ENCODE results near the gene GALNS.

GALNS gene

GRCh38 chr16:88884569-88885271 lies 28.0 kb upstream of the GALNS start:
- ATAC-seq (ENCODE audit: low read depth) = no peak
- Histone ChIP-seq H3K27ac (ENCODE audit: poor library complexity, severe bottlenecking) (no peak overlapping the region), H3K4me3 (ENCODE audit: severe bottlenecking) (no peak overlapping the region), H3K27me3 (ENCODE audit: insufficient read depth, poor library complexity, severe bottlenecking) (peaks cover 9% of the 10 kb centered on the region), H3K36me3 (ENCODE audit: low read depth) (no peaks in the 10 kb centered on the region), H3K4me1 (ENCODE audit: insufficient read depth, poor library complexity, severe bottlenecking) (no peaks in the 10 kb centered on the region), H3K9me3 (ENCODE audit: severe bottlenecking) (no peaks in the 10 kb centered on the region)
- TF ChIP-seq CTCF (IDR thresholded peaks at IDR 0.05; ENCODE audit: poor library complexity, severe bottlenecking) = no peak
- no peak for DNase-seq (ENCODE audit: low spot score)

- H3K9me3 ChIP-seq (ENCODE audit: severe bottlenecking) = no peaks in the 10 kb centered on the region
- no peaks in the 10 kb centered on the region for H3K36me3 ChIP-seq (ENCODE audit: low read depth)
- ATAC-seq (ENCODE audit: low read depth) = no peak
- no peak for DNase-seq (ENCODE audit: low spot score)
- peaks cover 9% of the 10 kb centered on the region for H3K27me3 ChIP-seq (ENCODE audit: insufficient read depth, poor library complexity, severe bottlenecking)
- TF ChIP-seq CTCF (IDR thresholded peaks at IDR 0.05; ENCODE audit: poor library complexity, severe bottlenecking) = no peak
- H3K4me1 ChIP-seq (ENCODE audit: insufficient read depth, poor library complexity, severe bottlenecking) = peaks cover 2% of the 10 kb centered on the region
- H3K4me3 ChIP-seq (ENCODE audit: severe bottlenecking) = no peak overlapping the region
- no peak overlapping the region for H3K27ac ChIP-seq (ENCODE audit: poor library complexity, severe bottlenecking)
Observed at GRCh38 chr16:88883946-88884345, 27.2 kb upstream of the GALNS start.

GRCh38 chr16:88883117-88883895 lies 26.6 kb upstream of the GALNS start:
- peaks cover 9% of the 10 kb centered on the region for H3K27me3 ChIP-seq (ENCODE audit: insufficient read depth, poor library complexity, severe bottlenecking)
- no peak for TF ChIP-seq CTCF (IDR thresholded peaks at IDR 0.05; ENCODE audit: poor library complexity, severe bottlenecking)
- peaks cover 2% of the 10 kb centered on the region for H3K4me1 ChIP-seq (ENCODE audit: insufficient read depth, poor library complexity, severe bottlenecking)
- DNase-seq (ENCODE audit: low spot score) (no peak), ATAC-seq (ENCODE audit: low read depth) (no peak)
- no peak overlapping the region for H3K4me3 ChIP-seq (ENCODE audit: severe bottlenecking)
- H3K9me3 ChIP-seq (ENCODE audit: severe bottlenecking) = no peaks in the 10 kb centered on the region
- no peak overlapping the region for H3K27ac ChIP-seq (ENCODE audit: poor library complexity, severe bottlenecking)
- H3K36me3 ChIP-seq (ENCODE audit: low read depth) = no peaks in the 10 kb centered on the region

- Histone ChIP-seq H3K27ac (ENCODE audit: poor library complexity, severe bottlenecking) (no peak overlapping the region), H3K4me1 (ENCODE audit: insufficient read depth, poor library complexity, severe bottlenecking) (peaks cover 2% of the 10 kb centered on the region), H3K27me3 (ENCODE audit: insufficient read depth, poor library complexity, severe bottlenecking) (peaks cover 9% of the 10 kb centered on the region), H3K4me3 (ENCODE audit: severe bottlenecking) (no peak overlapping the region), H3K9me3 (ENCODE audit: severe bottlenecking) (no peaks in the 10 kb centered on the region), H3K36me3 (ENCODE audit: low read depth) (no peaks in the 10 kb centered on the region)
- no peak for ATAC-seq (ENCODE audit: low read depth)
- TF ChIP-seq CTCF (IDR thresholded peaks at IDR 0.05; ENCODE audit: poor library complexity, severe bottlenecking) = no peak
- DNase-seq (ENCODE audit: low spot score) = no peak
Observed at GRCh38 chr16:88882358-88883030, 25.7 kb upstream of the GALNS start.
